ENCODE measurements around the gene ABHD16A.

The ABHD16A gene

GRCh38 chr6:31689249-31690110, 13.6 kb downstream of the ABHD16A start:
- Histone ChIP-seq H3K36me3 (ENCODE audit: control insufficient read depth, low read length) (peaks cover 53% of the 10 kb centered on the region), H3F3A (ENCODE audit: control insufficient read depth, insufficient read depth) (no peaks in the 10 kb centered on the region; the same call in 1 of the 2 replicates), H3K27ac (ENCODE audit: low read depth, low read length) (no peak overlapping the region), H3K79me2 (ENCODE audit: control insufficient read depth, low read length) (no peaks in the 10 kb centered on the region), H4K20me1 (ENCODE audit: control insufficient read depth, insufficient read depth, low read depth, low read length) (no peaks in the 10 kb centered on the region), H3K4me3 (ENCODE audit: low read length) (peak overlapping the region; percentile 6; the same call in 1 of the 2 replicates), H3K27me3 (ENCODE audit: control insufficient read depth, low read length) (no peaks in the 10 kb centered on the region), H3K4me2 (ENCODE audit: low read length) (peak overlapping the region; percentile 49), H3K4me1 (ENCODE audit: control insufficient read depth, low read length) (peaks cover 15% of the 10 kb centered on the region), H3K9me2 (replicated peaks; ENCODE audit: control insufficient read depth, low read length) (no peaks in the 10 kb centered on the region), H3K9me3 (ENCODE audit: control insufficient read depth, insufficient read depth, low read length) (no peaks in the 10 kb centered on the region)
- no peak for TF ChIP-seq EZH2phosphoT487 (IDR thresholded peaks at IDR 0.05; ENCODE audit: borderline replicate concordance, low read length)
- TF ChIP-seq CTCF (IDR thresholded peaks at IDR 0.05; ENCODE audit: low read depth, low read length, poor library complexity, severe bottlenecking), result peak; percentile 82

GRCh38 chr6:31687860-31688693, 15.0 kb downstream of the ABHD16A start:
- Histone ChIP-seq H3K9me3 (ENCODE audit: control insufficient read depth, insufficient read depth, low read length) (no peaks in the 10 kb centered on the region), H3K4me1 (ENCODE audit: control insufficient read depth, low read length) (peaks cover 15% of the 10 kb centered on the region), H4K20me1 (ENCODE audit: control insufficient read depth, insufficient read depth, low read depth, low read length) (no peaks in the 10 kb centered on the region), H3K36me3 (ENCODE audit: control insufficient read depth, low read length) (peaks cover 51% of the 10 kb centered on the region), H3F3A (ENCODE audit: control insufficient read depth, insufficient read depth) (no peaks in the 10 kb centered on the region; the same call in 1 of the 2 replicates), H3K27ac (ENCODE audit: low read depth, low read length) (no peak overlapping the region), H3K4me2 (ENCODE audit: low read length) (no peak overlapping the region), H3K27me3 (ENCODE audit: control insufficient read depth, low read length) (no peaks in the 10 kb centered on the region), H3K79me2 (ENCODE audit: control insufficient read depth, low read length) (no peaks in the 10 kb centered on the region), H3K9me2 (replicated peaks; ENCODE audit: control insufficient read depth, low read length) (no peaks in the 10 kb centered on the region), H3K4me3 (ENCODE audit: low read length) (no peak overlapping the region)
- TF ChIP-seq CTCF (IDR thresholded peaks at IDR 0.05; ENCODE audit: low read depth, low read length, poor library complexity, severe bottlenecking) (no peak), EZH2phosphoT487 (IDR thresholded peaks at IDR 0.05; ENCODE audit: borderline replicate concordance, low read length) (no peak)

GRCh38 chr6:31687321-31687720, 15.8 kb downstream of the ABHD16A start:
- no peak for TF ChIP-seq EZH2phosphoT487 (IDR thresholded peaks at IDR 0.05; ENCODE audit: borderline replicate concordance, low read length)
- TF ChIP-seq CTCF (IDR thresholded peaks at IDR 0.05; ENCODE audit: low read depth, low read length, poor library complexity, severe bottlenecking), result no peak
- Histone ChIP-seq H3K36me3 (ENCODE audit: control insufficient read depth, low read length) (peaks cover 47% of the 10 kb centered on the region), H4K20me1 (ENCODE audit: control insufficient read depth, insufficient read depth, low read depth, low read length) (no peaks in the 10 kb centered on the region), H3K4me2 (ENCODE audit: low read length) (no peak overlapping the region), H3K79me2 (ENCODE audit: control insufficient read depth, low read length) (no peaks in the 10 kb centered on the region), H3K4me1 (ENCODE audit: control insufficient read depth, low read length) (peaks cover 15% of the 10 kb centered on the region), H3K9me2 (replicated peaks; ENCODE audit: control insufficient read depth, low read length) (no peaks in the 10 kb centered on the region), H3K9me3 (ENCODE audit: control insufficient read depth, insufficient read depth, low read length) (no peaks in the 10 kb centered on the region), H3K27me3 (ENCODE audit: control insufficient read depth, low read length) (no peaks in the 10 kb centered on the region), H3K4me3 (ENCODE audit: low read length) (no peak overlapping the region), H3F3A (ENCODE audit: control insufficient read depth, insufficient read depth) (no peaks in the 10 kb centered on the region; the same call in 1 of the 2 replicates), H3K27ac (ENCODE audit: low read depth, low read length) (no peak overlapping the region)
